ENCODE results near the gene FAM131A. TPM values are rescaled to one million over a fixed set of nuclear protein-coding genes. Genes with fewer than 3 reads are reported as not detected.

Gene FAM131A
- polyA plus RNA-seq, 1 donor (not counting 4 experiments of a cell fraction or from before 2014, with no cell fraction given): 10.8 TPM

DNA sequence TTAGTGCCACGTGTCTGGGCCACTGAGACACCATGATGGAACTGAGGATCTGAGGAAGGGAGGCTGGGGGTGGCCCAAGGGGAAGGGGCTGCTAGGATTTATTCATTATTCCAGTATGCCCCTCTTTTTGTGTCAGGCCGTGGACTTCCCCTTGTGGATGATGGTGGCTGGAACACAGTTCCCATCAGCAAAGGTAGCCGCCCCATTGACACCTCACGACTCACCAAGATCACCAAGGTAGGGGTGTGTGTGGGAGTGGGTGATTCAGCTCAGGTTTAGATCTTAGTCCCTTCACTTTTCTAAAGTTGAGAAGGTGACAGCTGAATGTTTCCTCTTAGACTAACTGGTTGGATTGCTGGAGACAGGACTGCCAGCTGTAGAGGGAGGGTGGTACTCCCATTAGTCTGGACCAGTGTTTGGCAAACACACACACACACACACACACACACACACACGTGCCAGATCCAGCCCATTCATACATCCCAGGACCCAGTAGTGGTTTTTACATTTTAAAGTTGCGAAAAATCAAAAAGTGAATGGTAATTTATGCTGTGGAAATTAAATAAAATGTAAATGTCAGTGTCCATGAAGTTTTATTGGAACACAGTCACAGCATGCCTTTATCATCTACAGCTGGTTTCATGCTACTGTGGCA lies 11.6 kb upstream of the FAM131A start:
- peaks cover 78% of the 10 kb centered on the region for H3K79me2 ChIP-seq (ENCODE audit: control insufficient read depth, insufficient read depth, low read length)
- H2AFZ ChIP-seq (ENCODE audit: control insufficient read depth, low read length): no peak overlapping the region
- H3K4me2 ChIP-seq (ENCODE audit: control insufficient read depth, extremely low read depth, insufficient read depth, low read depth, low read length): no peak overlapping the region
- peaks cover 79 to 83% of the 10 kb centered on the region in 2 experiments for H3K36me3 ChIP-seq (ENCODE audit: control insufficient read depth in 2 of 2, extremely low read depth in 1 of 2, insufficient read depth in 2 of 2, low read length in 2 of 2)
- dilution Hi-C loops (cut with MboI; ENCODE audit: extremely low pct_ligation_motif_present, low sequenced_read_pairs): no loop called here
- no peaks in the 10 kb centered on the region for H3K9me1 ChIP-seq (ENCODE audit: control insufficient read depth, extremely low read depth, insufficient read depth, low read length)
- H3K27me3 ChIP-seq (ENCODE audit: control insufficient read depth, extremely low read depth, insufficient read depth, low read length): no peaks in the 10 kb centered on the region
- no peak overlapping the region for H3K27ac ChIP-seq (ENCODE audit: control insufficient read depth, insufficient read depth, low read length)
- DNase-seq (ENCODE audit: low read depth, low spot score): no peak
- H3K4me1 ChIP-seq (ENCODE audit: control insufficient read depth, extremely low read depth, insufficient read depth, low read length): peaks cover under 1% of the 10 kb centered on the region
- H4K20me1 ChIP-seq (ENCODE audit: control insufficient read depth, extremely low read depth, insufficient read depth, low read length): peaks cover 20% of the 10 kb centered on the region
- TF ChIP-seq, protein P1, sequence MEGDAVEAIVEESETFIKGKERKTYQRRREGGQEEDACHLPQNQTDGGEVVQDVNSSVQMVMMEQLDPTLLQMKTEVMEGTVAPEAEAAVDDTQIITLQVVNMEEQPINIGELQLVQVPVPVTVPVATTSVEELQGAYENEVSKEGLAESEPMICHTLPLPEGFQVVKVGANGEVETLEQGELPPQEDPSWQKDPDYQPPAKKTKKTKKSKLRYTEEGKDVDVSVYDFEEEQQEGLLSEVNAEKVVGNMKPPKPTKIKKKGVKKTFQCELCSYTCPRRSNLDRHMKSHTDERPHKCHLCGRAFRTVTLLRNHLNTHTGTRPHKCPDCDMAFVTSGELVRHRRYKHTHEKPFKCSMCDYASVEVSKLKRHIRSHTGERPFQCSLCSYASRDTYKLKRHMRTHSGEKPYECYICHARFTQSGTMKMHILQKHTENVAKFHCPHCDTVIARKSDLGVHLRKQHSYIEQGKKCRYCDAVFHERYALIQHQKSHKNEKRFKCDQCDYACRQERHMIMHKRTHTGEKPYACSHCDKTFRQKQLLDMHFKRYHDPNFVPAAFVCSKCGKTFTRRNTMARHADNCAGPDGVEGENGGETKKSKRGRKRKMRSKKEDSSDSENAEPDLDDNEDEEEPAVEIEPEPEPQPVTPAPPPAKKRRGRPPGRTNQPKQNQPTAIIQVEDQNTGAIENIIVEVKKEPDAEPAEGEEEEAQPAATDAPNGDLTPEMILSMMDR (optimal IDR thresholded peaks at IDR 0.05 in 1 of 3, IDR thresholded peaks at IDR 0.05 in 1 of 3, conservative IDR thresholded peaks at IDR 0.05 in 1 of 3; ENCODE audit: extremely low read depth in 1 of 3, insufficient read depth in 2 of 3, low read length in 3 of 3): no peak
- no peak for TF ChIP-seq EZH2 (IDR thresholded peaks at IDR 0.05; ENCODE audit: low read length)
- H3K9me3 ChIP-seq (ENCODE audit: control insufficient read depth, low read depth, low read length): no peaks in the 10 kb centered on the region
- H3K9ac ChIP-seq (ENCODE audit: control insufficient read depth, extremely low read depth, insufficient read depth, low read length): no peak overlapping the region
- no peak for FAIRE-seq
- no peak overlapping the region for H3K4me3 ChIP-seq (ENCODE audit: control insufficient read depth in 2 of 3, extremely low read depth in 1 of 3, insufficient read depth in 2 of 3, low read depth in 1 of 3, low read length in 3 of 3)

DNA sequence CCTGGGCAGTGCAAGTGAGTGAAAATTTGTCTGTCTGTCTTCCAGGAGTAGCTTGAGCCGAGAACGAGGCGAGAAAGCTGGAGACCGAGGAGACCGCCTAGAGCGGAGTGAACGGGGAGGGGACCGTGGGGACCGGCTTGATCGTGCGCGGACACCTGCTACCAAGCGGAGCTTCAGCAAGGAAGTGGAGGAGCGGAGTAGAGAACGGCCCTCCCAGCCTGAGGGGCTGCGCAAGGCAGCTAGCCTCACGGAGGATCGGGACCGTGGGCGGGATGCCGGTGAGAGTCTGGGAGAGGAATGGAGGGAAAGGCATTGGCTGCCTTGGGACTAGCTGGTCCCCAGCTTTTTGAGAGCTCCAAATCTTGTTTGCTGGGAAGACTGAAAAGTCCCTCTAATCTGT lies 10.2 kb upstream of the FAM131A start:
- FAIRE-seq: no peak
- no peak for DNase-seq (ENCODE audit: low read depth, low spot score)
- Histone ChIP-seq H4K20me1 (ENCODE audit: control insufficient read depth, extremely low read depth, insufficient read depth, low read length) (peaks cover 13% of the 10 kb centered on the region), H3K9me1 (ENCODE audit: control insufficient read depth, extremely low read depth, insufficient read depth, low read length) (peaks cover 2% of the 10 kb centered on the region), H3K4me2 (ENCODE audit: control insufficient read depth, extremely low read depth, insufficient read depth, low read depth, low read length) (no peak overlapping the region), H3K9me3 (ENCODE audit: control insufficient read depth, low read depth, low read length) (no peaks in the 10 kb centered on the region), H3K27ac (ENCODE audit: control insufficient read depth, insufficient read depth, low read length) (no peak overlapping the region), H2AFZ (ENCODE audit: control insufficient read depth, low read length) (no peak overlapping the region), H3K4me3 (ENCODE audit: control insufficient read depth in 2 of 3, extremely low read depth in 1 of 3, insufficient read depth in 2 of 3, low read depth in 1 of 3, low read length in 3 of 3) (no peak overlapping the region), H3K4me1 (ENCODE audit: control insufficient read depth, extremely low read depth, insufficient read depth, low read length) (peaks cover 13% of the 10 kb centered on the region), H3K79me2 (ENCODE audit: control insufficient read depth, insufficient read depth, low read length) (peaks cover 65% of the 10 kb centered on the region), H3K9ac (ENCODE audit: control insufficient read depth, extremely low read depth, insufficient read depth, low read length) (no peak overlapping the region), H3K27me3 (ENCODE audit: control insufficient read depth, extremely low read depth, insufficient read depth, low read length) (no peaks in the 10 kb centered on the region), H3K36me3 (ENCODE audit: control insufficient read depth in 2 of 2, extremely low read depth in 1 of 2, insufficient read depth in 2 of 2, low read length in 2 of 2) (peaks cover 76 to 83% of the 10 kb centered on the region in 2 experiments)
- dilution Hi-C loops (cut with MboI; ENCODE audit: extremely low pct_ligation_motif_present, low sequenced_read_pairs): no loop called here
- no peak for TF ChIP-seq EZH2 (IDR thresholded peaks at IDR 0.05; ENCODE audit: low read length)
- TF ChIP-seq, protein P1 (optimal IDR thresholded peaks at IDR 0.05 in 1 of 3, IDR thresholded peaks at IDR 0.05 in 1 of 3, conservative IDR thresholded peaks at IDR 0.05 in 1 of 3; ENCODE audit: extremely low read depth in 1 of 3, insufficient read depth in 2 of 3, low read length in 3 of 3): no peak
